HepG2 (cell line): ENCODE measurements around the gene SHLD1. TPM values are rescaled to one million over a fixed set of nuclear protein-coding genes. Genes with fewer than 3 reads are reported as not detected.

Experiments
- ATAC-seq: fragments of 200-7000 bp; cut with Tn5 transposase; 3 replicates; pipeline ENCODE4 v1.9.1; 2020; ENCODE audit warnings: mild to moderate bottlenecking, moderate library complexity
- BruUV-seq: library from RNA; stranded (reverse); fragments of 400-500 nt; replicated peaks from 2 replicates; lab custom pipeline; 2021; lab: Mats Ljungman, UMichigan
- CTCF ChIA-PET: fragments of 300-600 bp; formaldehyde crosslinking; extraction: SDS; loops from one replicate; lab custom pipeline; 2021; ENCODE audit warnings: low total read pairs, inconsistent platforms, low intra/inter-chr PET ratio; lab: Yijun Ruan, JAX
- POLR2A ChIA-PET: fragments of 350-600 bp; sonication (Branson Sonifier 250); formaldehyde crosslinking; loops from one replicate; lab custom pipeline; 2020; ENCODE audit warnings: antibody characterized with exemption, inconsistent platforms; lab: Yijun Ruan, JAX
- DNase-seq: peaks from one replicate; pipeline ENCODE4 v3.0.0-alpha.2; 2015; ENCODE audit warnings: low spot score
- FAIRE-seq: peaks from 3 replicates; lab custom pipeline; 2011; peaks lifted over from hg19 to GRCh38; lab: Jason Lieb, UNC
- H2AFZ ChIP-seq: one replicate; pipeline ENCODE4 v1.6.1; 2011; ENCODE audit warnings: low read length, inconsistent platforms
- H3K27ac ChIP-seq: fragments of 300-600 bp; 3 replicates; pipeline ENCODE4 v1.8.0; 2011; ENCODE audit warnings: mixed run types, mild to moderate bottlenecking, mixed read lengths, low read length, inconsistent platforms; ENCODE audit not compliant: insufficient read depth; ENCODE audit errors: extremely low read length
- H3K27me3 ChIP-seq, 2 experiments: fragments of 200-600 bp in 1 of 2; 2 replicates in 1 of 2; 3 replicates in 1 of 2; pipeline versions ENCODE4 v1.6.0 to v1.8.0; 2011; ENCODE audit warnings: low read length in 2 of 2, mild to moderate bottlenecking in 2 of 2, moderate library complexity in 2 of 2, inconsistent platforms in 1 of 2; ENCODE audit not compliant: insufficient read depth in 2 of 2, control insufficient read depth in 1 of 2
- H3K36me3 ChIP-seq, 2 experiments: fragments of 200-600 bp in 1 of 2; replicated peaks in 1 of 2; 2 replicates in 1 of 2; 3 replicates in 1 of 2; pipeline versions ENCODE4 v1.5.1 to v1.8.0; 2011; ENCODE audit warnings: low read length in 2 of 2, inconsistent platforms in 1 of 2; ENCODE audit not compliant: insufficient read depth in 2 of 2, control insufficient read depth in 1 of 2
- H3K4me1 ChIP-seq: 2 replicates; pipeline ENCODE4 v1.5.1; 2012; ENCODE audit warnings: low read length, inconsistent platforms; ENCODE audit not compliant: insufficient read depth
- H3K4me2 ChIP-seq: 2 replicates; pipeline ENCODE4 v1.6.0; 2011; ENCODE audit warnings: low read depth, low read length, inconsistent platforms
- H3K4me3 ChIP-seq, 3 experiments: fragments of 200-600 bp in 1 of 3; sonication (generic), shearing (Covaris generic) in 1 of 3; replicated peaks in 1 of 3; 2 replicates each; pipeline ENCODE4 v1.5.1; 2011 to 2016; ENCODE audit warnings: low read length in 3 of 3, inconsistent platforms in 2 of 3, low read depth in 2 of 3, mild to moderate bottlenecking in 2 of 3, control low read depth in 1 of 3, mixed read lengths in 1 of 3; ENCODE audit not compliant: insufficient read depth in 1 of 3
- H3K79me2 ChIP-seq: one replicate; pipeline ENCODE4 v1.6.1; 2011; ENCODE audit warnings: low read length, inconsistent platforms; ENCODE audit not compliant: insufficient read depth
- H3K9ac ChIP-seq: 2 replicates; pipeline ENCODE4 v1.6.0; 2011; ENCODE audit warnings: mild to moderate bottlenecking, low read depth, low read length, inconsistent platforms; ENCODE audit not compliant: insufficient read depth
- H3K9me3 ChIP-seq: 2 replicates; pipeline ENCODE4 v1.5.1; 2012; ENCODE audit warnings: mild to moderate bottlenecking, low read length
- H4K20me1 ChIP-seq: 2 replicates; pipeline ENCODE4 v1.6.0; 2011; ENCODE audit warnings: inconsistent platforms, mild to moderate bottlenecking, low read length, moderate library complexity; ENCODE audit not compliant: insufficient read depth
- ADNP ChIP-seq: sonication (generic); formaldehyde crosslinking; IDR thresholded peaks from 2 replicates; pipeline ENCODE4 v1.4.0; 2020; ENCODE audit warnings: missing genetic modification reagents
- MXD4 ChIP-seq: IDR thresholded peaks from 2 replicates; pipeline ENCODE4 v1.6.1; 2016; ENCODE audit warnings: mild to moderate bottlenecking, missing biosample characterization, missing genetic modification reagents
- NFYC ChIP-seq: IDR thresholded peaks from 2 replicates; pipeline ENCODE4 v1.6.1; 2016; ENCODE audit warnings: missing genetic modification reagents, missing compliant biosample characterization
- NR2F1 ChIP-seq, 2 experiments: fragments of 450-650 bp in 1 of 2; formaldehyde crosslinking in 1 of 2; IDR thresholded peaks; 2 replicates each; pipeline versions ENCODE4 v1.5.0 to v1.6.1; 2016 to 2020; ENCODE audit warnings: mild to moderate bottlenecking in 1 of 2, missing compliant biosample characterization in 1 of 2, missing genetic modification reagents in 1 of 2, moderate library complexity in 1 of 2
- PCBP1 ChIP-seq: fragments of 200-400 bp; formaldehyde crosslinking; IDR thresholded peaks from 2 replicates; pipeline ENCODE4 v1.6.1; 2017; ENCODE audit warnings: mild to moderate bottlenecking, low read depth, low read length, borderline replicate concordance
- POGK ChIP-seq: sonication (generic); formaldehyde crosslinking; conservative IDR thresholded peaks from 2 replicates; pipeline ENCODE4 v1.8.0; 2022; ENCODE audit warnings: mild to moderate bottlenecking, moderate library complexity, missing genetic modification reagents
- POLR2AphosphoS2 ChIP-seq: IDR thresholded peaks from 2 replicates; pipeline ENCODE4 v1.6.1; 2011; ENCODE audit warnings: low read depth, low read length, improper control_type of control experiment
- RXRB ChIP-seq: IDR thresholded peaks from 2 replicates; pipeline ENCODE4 v1.6.1; 2016; ENCODE audit warnings: borderline replicate concordance, missing genetic modification reagents, missing compliant biosample characterization
- SETDB1 ChIP-seq: sonication (generic); formaldehyde crosslinking; IDR thresholded peaks from 2 replicates; pipeline ENCODE4 v1.5.1; 2020; ENCODE audit warnings: missing genetic modification reagents, mild to moderate bottlenecking, borderline replicate concordance
- ZBTB25 ChIP-seq: IDR thresholded peaks from 2 replicates; pipeline ENCODE4 v1.6.1; 2018; ENCODE audit warnings: missing genetic modification reagents
- ZBTB8A ChIP-seq: sonication (generic); formaldehyde crosslinking; IDR thresholded peaks from 2 replicates; pipeline ENCODE4 v1.4.0; 2020; ENCODE audit warnings: mild to moderate bottlenecking, low read depth, missing genetic modification reagents, borderline replicate concordance
- ZNF207 ChIP-seq: fragments of 450-650 bp; IDR thresholded peaks from 2 replicates; pipeline ENCODE4 v1.6.1; 2016; ENCODE audit warnings: antibody characterized with exemption, borderline replicate concordance
- ZNF367 ChIP-seq: sonication (generic); formaldehyde crosslinking; IDR thresholded peaks from 2 replicates; pipeline ENCODE4 v1.4.0; 2020; ENCODE audit warnings: missing genetic modification reagents, borderline replicate concordance
- ZNF543 ChIP-seq: sonication (generic); formaldehyde crosslinking; IDR thresholded peaks from 2 replicates; pipeline ENCODE4 v1.4.0; 2020; ENCODE audit warnings: mild to moderate bottlenecking, missing genetic modification reagents
- ZNF768 ChIP-seq: sonication (generic); formaldehyde crosslinking; IDR thresholded peaks from 2 replicates; pipeline ENCODE4 v1.4.0; 2020; ENCODE audit warnings: missing genetic modification reagents
- ZNF792 ChIP-seq: IDR thresholded peaks from 2 replicates; pipeline ENCODE4 v1.6.1; 2016
- ZNF800 ChIP-seq: sonication (generic); formaldehyde crosslinking; IDR thresholded peaks from 2 replicates; pipeline ENCODE4 v1.4.0; 2020; ENCODE audit warnings: missing genetic modification reagents
- WGBS: methylation state at CpG from one replicate; pipeline ENCODE4 v1.1.6; 2017; ENCODE audit warnings: low lambda C conversion rate; 5-methylcytosine and 5-hydroxymethylcytosine counted together
- in situ Hi-C: cut with HindIII; loops from 2 replicates; pipeline ENCODE4 v1.10.0; 2017; ENCODE audit warnings: low pct_unique_long_range_greater_than_20kb; ENCODE audit not compliant: extremely low pct_ligation_motif_present
- intact Hi-C: fragments of 100-400 bp; cut with micrococcal nuclease; formaldehyde crosslinking; loops from one replicate; pipeline ENCODE4 v1.10.0; 2022; ENCODE audit not compliant: unreplicated experiment
- polyA plus RNA-seq, 8 experiments: library from polyadenylated mRNA; depleted of rRNA in 3 of 8; stranded (reverse) in 7 of 8; unstranded in 1 of 8; fragments of >200 nt; fragmentation: Illumina TruSeq in 4 of 8; extraction: Trizol in 4 of 8; gene quantifications; 2 replicates each; pipeline versions ENCODE4 v1.2.1 to v1.2.3, GENCODE V29; 2011 to 2016; ENCODE audit warnings: low read depth in 4 of 8, missing spikeins in 1 of 8, mixed read lengths in 1 of 8; ENCODE audit not compliant: insufficient read depth in 1 of 8
- total RNA-seq, 5 experiments: library from RNA; depleted of rRNA; stranded (reverse); fragments of >200 nt; fragmentation: Illumina TruSeq; extraction: Trizol; gene quantifications; 2 replicates each; pipeline ENCODE4 v1.2.3, GENCODE V29; 2016; ENCODE audit warnings: low read depth in 1 of 5
- TF ChIP-seq, protein P1 (sequence below): sonication (generic); formaldehyde crosslinking; IDR thresholded peaks from 2 replicates; pipeline ENCODE4 v1.5.0; 2020; ENCODE audit warnings: mild to moderate bottlenecking, missing genetic modification reagents

Gene SHLD1
- total and polyA plus RNA-seq, 2 of the 13 experiments (the other 11 are each of a cell fraction or from before 2014, with no cell fraction given) = 8.9 to 10.0 TPM

DNA sequence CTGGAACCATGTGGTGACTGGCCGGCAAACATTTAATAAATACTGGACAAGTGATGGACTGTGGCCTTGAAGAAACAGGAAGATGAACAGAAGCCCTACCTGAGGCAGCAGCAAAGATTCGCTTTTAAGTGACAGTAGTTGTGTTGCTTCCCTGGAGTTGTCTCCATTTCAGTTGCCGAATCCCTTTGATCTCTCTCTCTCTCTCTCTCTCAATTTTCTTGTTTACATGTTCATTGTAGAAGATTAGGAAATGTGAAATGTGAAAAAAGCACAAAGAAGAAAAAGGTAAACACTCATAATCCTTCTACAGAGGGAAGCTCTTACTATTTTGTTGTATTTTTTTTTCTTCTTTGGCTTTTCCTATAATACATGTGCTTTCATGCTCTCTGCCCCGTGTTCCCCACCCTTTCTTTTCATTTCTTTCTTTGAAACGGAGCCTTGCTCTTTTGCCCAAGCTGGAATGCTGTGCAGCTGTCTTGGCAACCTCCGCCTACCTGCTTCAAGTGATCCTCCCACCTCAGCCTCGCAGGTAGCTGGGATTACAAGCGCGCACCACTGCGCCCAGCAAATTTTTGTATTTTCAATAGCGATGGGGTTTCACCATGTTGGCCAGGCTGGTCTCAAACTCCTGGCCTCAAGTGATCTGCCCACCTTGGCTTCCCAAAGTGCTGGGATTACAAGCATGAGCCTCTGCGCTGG, 81.5 kb downstream of the SHLD1 start:
- in situ Hi-C loops = no loop called here
- FAIRE-seq (no peak), ATAC-seq (no peak), DNase-seq (peak; percentile 70)
- peaks cover 4% of the 10 kb centered on the region; the same call in 1 of the 2 replicates for H3K9me3 ChIP-seq
- BruUV-seq = no TSS peak
- CTCF ChIA-PET = no interaction called here
- intact Hi-C loops = no loop called here
- H3K27ac ChIP-seq = peak overlapping the region; percentile 14
- H3K27me3 ChIP-seq = no peaks in the 10 kb centered on the region
- H3K9ac ChIP-seq = no peak overlapping the region
- peak overlapping the region; percentile 1; the same call in 1 of the 2 replicates for H3K4me2 ChIP-seq
- H3K79me2 ChIP-seq = no peaks in the 10 kb centered on the region
- H3K4me1 ChIP-seq = peaks cover 66% of the 10 kb centered on the region
- no peak overlapping the region for H3K4me3 ChIP-seq
- 70% methylated on average over 12 of the region's 12 CpGs for WGBS
- H4K20me1 ChIP-seq = no peaks in the 10 kb centered on the region
- H2AFZ ChIP-seq = no peak overlapping the region
- POLR2A ChIA-PET = interaction anchor here (1.3 kb wide), 1 partner anchor 11 kb away, joined by 4 read pairs; no protein-coding TSS in a partner anchor
- no peaks in the 10 kb centered on the region for H3K36me3 ChIP-seq
- TF ChIP-seq MXD4 (no peak), RXRB (CRISPR knock-in tag) (0 out of 2 replicates have a peak, but pooled peaks have one; percentile 45), ZNF367 (CRISPR knock-in tag) (no peak), POGK (no peak), ZBTB8A (CRISPR knock-in tag) (no peak), ZNF800 (CRISPR knock-in tag) (no peak), ZNF543 (CRISPR knock-in tag) (no peak), ZNF768 (CRISPR knock-in tag) (peak; percentile 34; the same call in 1 of the 2 replicates), POLR2AphosphoS2 (no peak), SETDB1 (CRISPR knock-in tag) (no peak), ADNP (CRISPR knock-in tag) (no peak), ZBTB25 (CRISPR knock-in tag) (no peak), NR2F1 (CRISPR knock-in tag; IDR thresholded peaks at IDR 0.05) (no peak), PCBP1 (no peak), ZNF792 (CRISPR knock-in tag) (no peak), ZNF207 (no peak), NFYC (no peak)
- TF ChIP-seq, protein P1, sequence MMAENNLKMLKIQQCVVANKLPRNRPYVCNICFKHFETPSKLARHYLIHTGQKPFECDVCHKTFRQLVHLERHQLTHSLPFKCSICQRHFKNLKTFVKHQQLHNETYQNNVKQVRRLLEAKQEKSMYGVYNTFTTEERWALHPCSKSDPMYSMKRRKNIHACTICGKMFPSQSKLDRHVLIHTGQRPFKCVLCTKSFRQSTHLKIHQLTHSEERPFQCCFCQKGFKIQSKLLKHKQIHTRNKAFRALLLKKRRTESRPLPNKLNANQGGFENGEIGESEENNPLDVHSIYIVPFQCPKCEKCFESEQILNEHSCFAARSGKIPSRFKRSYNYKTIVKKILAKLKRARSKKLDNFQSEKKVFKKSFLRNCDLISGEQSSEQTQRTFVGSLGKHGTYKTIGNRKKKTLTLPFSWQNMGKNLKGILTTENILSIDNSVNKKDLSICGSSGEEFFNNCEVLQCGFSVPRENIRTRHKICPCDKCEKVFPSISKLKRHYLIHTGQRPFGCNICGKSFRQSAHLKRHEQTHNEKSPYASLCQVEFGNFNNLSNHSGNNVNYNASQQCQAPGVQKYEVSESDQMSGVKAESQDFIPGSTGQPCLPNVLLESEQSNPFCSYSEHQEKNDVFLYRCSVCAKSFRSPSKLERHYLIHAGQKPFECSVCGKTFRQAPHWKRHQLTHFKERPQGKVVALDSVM (CRISPR knock-in tag) = no peak
